HG03354 (cell line): ENCODE data around the gene HNRNPA3.
"Not testable (repeated sequence)": the region's sequence is repeated elsewhere in the genome, so short reads cannot be mapped to it uniquely, and the experiment has no call there.

Experiments used
- ATAC-seq: cut with Tn5 transposase; IDR thresholded peaks from one replicate; pipeline ENCODE4 v1.9.1; 2021; ENCODE audit warnings: mild to moderate bottlenecking; ENCODE audit not compliant: unreplicated experiment, poor library complexity, severe bottlenecking

The HNRNPA3 gene

DNA sequence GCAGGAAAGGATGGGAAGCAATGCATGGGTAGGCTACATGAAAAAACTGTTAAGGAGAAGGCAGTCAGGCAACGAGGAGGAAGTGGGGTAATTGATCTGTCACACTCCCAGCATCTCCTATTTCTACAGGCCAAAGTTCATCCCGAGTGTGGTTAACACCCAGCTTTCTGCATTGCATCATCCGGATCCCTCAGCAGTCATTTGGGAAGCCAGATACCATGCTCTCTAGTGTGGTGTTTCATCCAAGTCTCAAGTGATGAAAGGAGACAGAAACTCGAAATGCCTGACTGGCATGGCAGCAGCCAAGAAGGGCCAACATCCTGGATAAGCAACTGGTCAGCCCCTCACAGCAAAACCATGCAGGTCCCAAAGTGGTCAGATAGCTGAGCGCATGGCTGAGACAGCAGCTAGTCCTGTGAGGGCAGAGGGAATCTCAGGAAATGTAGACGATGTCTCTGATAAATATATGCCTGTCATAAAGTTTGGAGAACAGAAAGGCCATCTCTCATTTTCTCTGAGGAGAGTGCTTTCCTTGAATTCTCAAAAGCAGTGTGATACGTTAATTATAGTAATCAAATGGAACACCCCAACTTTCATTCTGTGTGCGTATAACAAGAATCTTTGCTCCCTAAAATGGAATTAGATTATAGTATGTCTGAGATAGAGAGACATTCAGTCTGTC lies 24.8 kb upstream of the HNRNPA3 start:
- ATAC-seq: no peak

DNA sequence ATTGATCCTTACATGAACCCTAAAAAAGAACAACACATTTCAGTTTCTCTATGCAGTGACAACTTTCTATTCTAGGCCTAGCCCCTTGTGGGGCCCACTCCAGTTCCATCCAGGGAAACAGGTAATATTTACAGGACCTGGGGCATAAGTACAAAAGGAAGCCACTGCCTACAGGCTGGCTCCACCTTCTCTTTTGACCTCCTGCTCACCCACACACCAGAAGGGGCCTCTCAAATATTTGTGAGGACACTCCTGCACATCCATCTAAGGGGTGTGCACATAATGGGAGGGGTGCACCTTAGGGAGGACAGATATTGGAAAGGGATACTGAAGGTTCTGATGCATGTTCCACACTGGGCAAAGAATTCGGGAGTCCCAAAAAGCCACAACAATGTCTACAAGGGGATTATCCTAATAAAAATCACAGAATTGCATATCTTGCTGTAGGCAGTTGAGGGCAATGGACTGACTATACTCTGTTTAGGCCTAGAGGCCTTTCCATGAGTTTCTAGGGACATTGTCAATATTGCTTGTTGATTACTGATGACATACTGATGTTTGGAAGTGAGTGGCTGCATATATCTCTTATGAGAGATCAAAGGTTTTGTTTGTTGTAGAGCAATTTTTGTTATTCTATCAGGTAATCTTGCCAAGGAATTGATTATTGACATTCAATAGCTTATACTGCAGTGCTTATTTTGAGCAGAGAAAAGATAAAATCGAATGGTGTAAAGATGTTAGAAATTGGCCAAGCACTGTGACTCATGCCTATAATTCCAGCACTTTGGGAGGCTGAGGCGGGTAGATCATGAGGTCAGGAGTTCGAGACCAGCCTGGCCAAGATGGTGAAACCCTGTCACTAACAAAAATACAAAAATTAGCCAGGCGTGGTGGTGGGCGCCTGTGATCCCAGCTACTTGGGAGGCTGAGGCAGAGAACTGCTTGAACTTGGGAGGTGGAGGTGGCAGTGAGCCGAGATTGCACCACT lies 23.8 kb upstream of the HNRNPA3 start:
- ATAC-seq: no peak

- ATAC-seq: no peak
Observed at GRCh38 chr2:177190941-177191340, 21.7 kb upstream of the HNRNPA3 start.

DNA sequence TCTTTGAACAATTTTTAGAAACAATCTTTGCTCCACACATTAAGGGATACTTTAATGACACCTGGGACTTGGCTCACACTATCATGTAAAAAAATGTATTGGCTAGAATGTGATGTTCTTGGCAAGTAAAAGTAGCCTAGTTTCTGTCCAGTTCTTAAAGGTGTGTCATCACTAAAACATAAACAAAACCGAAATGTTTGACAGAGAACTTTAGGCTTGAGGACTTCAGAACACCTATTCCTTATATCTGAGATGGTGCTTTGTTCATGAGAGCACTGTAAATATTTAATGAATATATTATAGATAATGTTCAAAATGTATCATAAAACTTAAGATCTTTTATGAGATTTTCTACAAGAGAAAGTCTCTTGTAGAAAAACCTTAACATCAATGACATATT lies 19.8 kb upstream of the HNRNPA3 start:
- no peak for ATAC-seq

GRCh38 chr2:177193240-177193639 lies 19.4 kb upstream of the HNRNPA3 start:
- ATAC-seq: no peak

- ATAC-seq: no peak
Observed at GRCh38 chr2:177195194-177195593, 17.4 kb upstream of the HNRNPA3 start.

- not testable (repeated sequence) for ATAC-seq
Observed at GRCh38 chr2:177200419-177200818, 12.2 kb upstream of the HNRNPA3 start.

DNA sequence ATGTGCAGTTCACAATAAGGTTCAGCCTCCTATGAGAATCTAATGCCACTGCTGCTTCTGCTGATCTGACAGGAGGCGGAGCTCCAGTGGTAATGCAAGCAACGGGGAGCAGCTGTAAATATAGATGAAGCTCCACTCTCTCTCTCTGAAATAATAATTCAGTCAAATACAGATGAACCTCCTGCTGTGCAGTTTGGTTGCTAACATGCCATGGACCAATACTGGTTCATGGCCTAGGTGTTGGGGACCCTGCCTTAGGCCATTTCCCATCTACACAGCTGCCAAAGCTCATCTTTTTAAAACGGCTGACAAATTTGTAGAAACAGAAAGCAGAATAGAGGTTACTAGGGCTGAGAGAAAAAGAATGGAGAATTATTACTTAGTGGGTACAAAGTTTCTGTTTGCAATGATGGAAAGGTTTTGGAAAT lies 10.7 kb upstream of the HNRNPA3 start:
- no peak for ATAC-seq

- no peak for ATAC-seq
Observed at GRCh38 chr2:177204417-177204816, 8.2 kb upstream of the HNRNPA3 start.

GRCh38 chr2:177207101-177207500 lies 5.5 kb upstream of the HNRNPA3 start:
- peak; percentile 68 for ATAC-seq

- ATAC-seq: no peak
Observed at GRCh38 chr2:177211169-177211568, 1.4 kb upstream of the HNRNPA3 start.

GRCh38 chr2:177211576-177212105 lies 953 bp upstream of the HNRNPA3 start:
- no peak for ATAC-seq

DNA sequence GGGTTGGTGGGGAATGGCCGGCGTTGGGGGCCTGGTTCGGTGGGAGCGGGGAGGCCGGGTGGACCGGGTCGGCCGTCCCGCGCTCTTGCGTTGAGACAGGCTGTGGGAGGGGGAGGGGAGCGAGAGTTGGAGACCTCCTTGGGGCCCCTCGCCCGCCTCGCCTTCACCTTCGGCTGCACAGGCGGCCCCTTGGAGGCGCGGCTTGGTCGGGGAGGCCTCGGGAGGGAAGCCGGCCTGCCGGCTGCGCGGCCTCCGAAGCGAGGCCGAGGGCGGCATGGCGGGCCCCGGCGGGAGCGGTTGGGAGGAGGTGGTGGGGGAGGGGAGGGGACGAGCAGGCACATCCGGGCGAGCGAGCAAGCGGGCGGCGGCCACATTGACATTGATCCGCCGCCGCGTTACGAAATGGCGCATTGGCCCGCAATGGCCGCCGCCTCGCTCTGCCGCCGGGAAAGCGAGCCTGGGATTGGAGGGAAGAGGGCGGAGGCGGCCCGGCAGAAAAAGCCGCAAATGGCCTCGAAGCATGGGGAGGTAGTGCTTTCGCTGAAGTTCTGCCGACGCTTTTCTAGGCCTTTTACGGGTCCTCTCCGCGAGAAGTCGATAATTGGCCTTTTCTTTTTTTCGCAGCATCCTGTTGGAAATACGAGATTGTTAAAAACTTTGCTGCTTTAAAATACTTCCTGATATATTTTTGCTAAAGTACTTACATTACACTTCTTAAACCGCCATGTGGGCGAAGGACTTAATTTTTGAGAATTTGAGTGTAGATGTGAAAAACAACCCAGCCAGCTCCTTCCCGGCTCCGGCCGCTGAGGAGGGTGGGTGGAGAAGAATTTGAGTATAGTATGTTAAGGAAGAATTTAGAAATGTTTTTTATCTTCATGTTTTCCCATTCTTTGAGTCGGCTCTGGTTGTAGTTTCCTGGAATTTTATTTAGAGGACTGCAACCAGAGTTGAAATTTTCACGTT lies 580 bp downstream of the HNRNPA3 start:
- ATAC-seq: peak; percentile 58

- ATAC-seq: no peak
Observed at GRCh38 chr2:177217247-177217843, 4.8 kb downstream of the HNRNPA3 start.

GRCh38 chr2:177219787-177220186 lies 7.2 kb downstream of the HNRNPA3 start:
- not testable (repeated sequence) for ATAC-seq

- ATAC-seq: no peak
Observed at GRCh38 chr2:177221534-177221933, 8.9 kb downstream of the HNRNPA3 start.

GRCh38 chr2:177221970-177222369 lies 9.4 kb downstream of the HNRNPA3 start:
- no peak for ATAC-seq

DNA sequence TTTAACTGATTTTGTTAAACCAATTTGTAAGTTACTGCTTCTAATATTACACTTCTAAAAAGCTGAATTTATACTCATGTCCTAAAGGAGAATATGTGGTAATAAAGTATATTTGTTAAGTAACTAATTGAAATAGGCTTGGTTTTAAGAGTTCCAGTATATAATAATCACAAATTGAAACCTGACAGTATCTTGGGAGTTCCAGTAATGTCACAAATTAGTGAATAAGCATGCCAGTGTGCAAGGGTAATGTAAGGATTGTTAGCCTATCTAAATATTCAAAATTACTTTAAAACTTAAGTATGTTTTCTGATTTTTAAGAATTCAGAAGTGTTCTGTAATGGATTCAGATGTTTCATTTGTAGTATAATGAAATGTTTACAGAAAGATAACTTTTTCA lies 10.8 kb downstream of the HNRNPA3 start:
- ATAC-seq: not testable (repeated sequence)

DNA sequence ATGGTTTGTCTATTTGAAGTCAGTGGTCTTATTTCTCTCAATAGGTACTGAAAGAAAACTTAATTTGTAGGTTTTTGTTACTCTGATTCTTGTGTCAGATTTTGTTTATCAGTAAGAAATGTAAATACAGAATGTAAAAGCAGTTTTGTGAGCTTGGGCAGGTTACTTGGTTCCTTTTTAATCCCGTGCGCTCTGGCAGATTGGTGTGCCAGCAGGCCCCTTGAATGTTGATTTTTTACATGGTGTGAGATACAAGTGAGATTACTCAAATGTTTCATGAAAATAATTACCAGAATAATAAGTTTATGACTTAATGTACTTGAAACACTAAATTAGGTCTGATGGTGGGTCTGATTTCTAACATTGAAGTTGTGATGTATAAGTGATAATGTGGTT lies 13.4 kb downstream of the HNRNPA3 start:
- no peak for ATAC-seq
